Stimulated activated CD4-positive, alpha-beta T cell treated with anti-CD3 and anti-CD28 coated beads, Interleukin-12 subunit alpha, Interleukin-12 subunit beta, amount 100 ng/mL, for 24 hours (primary cell): ENCODE results near the gene HOXA6.

Source experiments
- DNase-seq, 2 experiments: peaks; one replicate each; pipeline ENCODE4 v3.0.0-alpha.2; 2020; ENCODE audit warnings: low read depth in 2 of 2

The HOXA6 gene

GRCh38 chr7:27139334-27140125 is 8.0 kb downstream of the HOXA6 start:
- no peak for DNase-seq

- no peak for DNase-seq
Observed at GRCh38 chr7:27138985-27139333, 8.6 kb downstream of the HOXA6 start.

GRCh38 chr7:27138472-27138871 is 9.1 kb downstream of the HOXA6 start:
- DNase-seq = no peak

- no peak for DNase-seq
Observed at GRCh38 chr7:27137640-27138315, 9.8 kb downstream of the HOXA6 start.

GRCh38 chr7:27134392-27134791 is 13.2 kb downstream of the HOXA6 start:
- no peak for DNase-seq

GRCh38 chr7:27133409-27134231 is 14.0 kb downstream of the HOXA6 start:
- DNase-seq = no peak

- DNase-seq = no peak
Observed at GRCh38 chr7:27132978-27133377, 14.6 kb downstream of the HOXA6 start.

GRCh38 chr7:27132214-27132613 is 15.4 kb downstream of the HOXA6 start:
- DNase-seq = no peak

GRCh38 chr7:27131390-27131819 is 16.2 kb downstream of the HOXA6 start:
- DNase-seq = no peak

- DNase-seq = peak; percentile 37 to 49
Observed at GRCh38 chr7:27130540-27131389, 16.8 kb downstream of the HOXA6 start, which contains the start of gene HOXA4. HOXA4 (minus strand) TSS chr7:27130757; CDS start chr7:27130733, 24 bp downstream.

- no peak for DNase-seq
Observed at GRCh38 chr7:27129729-27130539, 17.6 kb downstream of the HOXA6 start.

- no peak for DNase-seq
Observed at GRCh38 chr7:27128776-27129728, 18.5 kb downstream of the HOXA6 start.

- DNase-seq = no peak
Observed at GRCh38 chr7:27128034-27128433, 19.5 kb downstream of the HOXA6 start.

GRCh38 chr7:27126596-27127327 is 20.8 kb downstream of the HOXA6 start:
- DNase-seq = no peak

- no peak for DNase-seq
Observed at GRCh38 chr7:27125986-27126394, 21.6 kb downstream of the HOXA6 start.

GRCh38 chr7:27124902-27125689 is 22.5 kb downstream of the HOXA6 start:
- no peak for DNase-seq

GRCh38 chr7:27124096-27124901 is 23.3 kb downstream of the HOXA6 start:
- DNase-seq = no peak
